Adipose tissue (tissue), 3 donors: ENCODE measurements around the gene BLM. TPM values are rescaled to one million over a fixed set of nuclear protein-coding genes. Genes with fewer than 3 reads are reported as not detected.

Experiments
- H3K27ac ChIP-seq: one replicate; pipeline ENCODE4 v1.5.1; 2013; ENCODE audit warnings: low read depth, low read length
- WGBS, 3 donors: extraction: QIAGEN DNeasy Blood & Tissue Kit; methylation state at CpG; one replicate each; pipeline ENCODE4 v1.1.7; 2013; 5-methylcytosine and 5-hydroxymethylcytosine counted together
- polyA plus RNA-seq, 3 donors: library from polyadenylated mRNA; stranded (reverse); fragments of 200-250 nt; gene quantifications; one replicate each; pipeline ENCODE4 v1.2.3, GENCODE V29; 2013
- donor health status: healthy with polysubstance abuse.
- donor health status: Bipolar disorder and iron deficiency.
- donor health status: healthy.

Gene BLM
- polyA plus RNA-seq, 3 donors, result 0.62 to 5.2 (median 0.97) TPM

DNA sequence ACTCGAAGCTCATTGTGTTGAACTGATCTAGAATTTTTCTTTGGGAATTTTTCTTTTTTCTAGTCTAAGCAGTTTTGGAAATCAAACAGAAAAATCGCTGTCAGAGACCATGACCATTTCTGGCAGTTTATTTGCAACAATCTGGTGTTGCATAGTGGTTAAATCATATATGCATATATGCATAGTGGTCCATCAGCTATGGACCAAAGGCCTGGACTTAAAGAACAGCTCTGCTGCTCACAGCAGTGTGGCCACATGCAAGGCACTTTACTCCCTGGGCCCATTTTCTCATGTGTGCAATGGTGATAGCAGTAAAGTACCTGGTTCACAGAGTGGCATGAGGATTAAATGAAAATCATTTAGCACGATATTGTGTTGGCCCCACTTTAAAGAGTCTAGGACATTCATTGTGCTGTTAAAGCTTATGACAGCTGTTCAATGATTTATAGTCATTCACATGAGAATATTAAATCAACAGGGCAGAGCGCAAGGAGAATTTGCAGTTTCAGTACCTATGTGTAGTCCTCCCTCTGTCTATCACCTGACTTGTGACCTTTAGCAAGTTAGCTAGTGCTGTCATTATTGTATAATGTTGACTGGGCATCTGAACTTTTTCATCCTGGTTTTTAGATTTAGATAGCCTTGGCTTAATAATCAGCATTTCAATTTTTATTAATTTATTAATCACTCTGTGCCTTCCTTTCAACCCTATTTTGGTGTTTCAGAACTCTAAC lies 46.4 kb downstream of the BLM start:
- 84 to 92% (median 90%) methylated on average over 4 of the region's 4 CpGs for WGBS, 3 donors
- no peak overlapping the region for H3K27ac ChIP-seq

DNA sequence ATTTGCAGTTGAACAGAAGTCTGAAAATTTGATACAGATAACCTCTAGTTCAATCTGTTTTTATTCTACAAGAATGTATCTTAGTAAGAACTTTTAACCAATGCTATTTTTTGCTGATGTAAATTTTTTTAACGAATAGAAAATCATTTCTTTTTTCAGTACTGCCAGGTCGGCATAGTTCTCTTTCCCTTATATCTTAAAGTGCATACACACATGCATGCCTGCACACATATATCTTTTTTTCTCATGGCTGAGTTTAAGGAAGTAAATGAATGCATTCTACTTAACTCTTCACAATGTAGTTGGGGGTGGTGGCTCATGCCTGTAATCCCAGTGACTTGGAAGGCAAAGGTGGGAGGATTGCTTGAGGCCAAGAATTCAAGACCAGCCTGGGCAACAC lies 48.4 kb downstream of the BLM start:
- WGBS, 3 donors, result 88 to 92% (median 92%) methylated on average over 2 of the region's 2 CpGs
- H3K27ac ChIP-seq, result no peak overlapping the region

DNA sequence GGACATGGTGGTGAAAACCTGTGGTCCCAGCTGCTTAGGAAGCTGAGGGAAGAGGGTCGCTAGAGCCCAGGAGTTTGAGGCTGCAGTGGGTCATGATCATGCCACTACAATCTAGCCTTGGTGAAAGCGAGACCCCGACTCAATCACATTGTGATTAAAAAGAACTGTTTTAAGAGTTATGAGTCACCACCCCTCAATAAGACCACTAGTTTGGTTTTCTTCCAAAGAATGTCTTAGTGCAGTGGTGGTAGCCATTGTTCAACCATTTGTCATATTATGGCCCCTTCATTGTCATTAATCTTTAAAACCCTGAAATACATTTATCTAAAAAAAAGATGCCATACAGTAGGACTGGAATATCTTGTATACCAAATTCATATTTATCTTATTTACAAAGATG lies 48.8 kb downstream of the BLM start:
- H3K27ac ChIP-seq, result no peak overlapping the region
- 96 to 99% (median 98%) methylated on average over 3 of the region's 3 CpGs for WGBS, 3 donors

DNA sequence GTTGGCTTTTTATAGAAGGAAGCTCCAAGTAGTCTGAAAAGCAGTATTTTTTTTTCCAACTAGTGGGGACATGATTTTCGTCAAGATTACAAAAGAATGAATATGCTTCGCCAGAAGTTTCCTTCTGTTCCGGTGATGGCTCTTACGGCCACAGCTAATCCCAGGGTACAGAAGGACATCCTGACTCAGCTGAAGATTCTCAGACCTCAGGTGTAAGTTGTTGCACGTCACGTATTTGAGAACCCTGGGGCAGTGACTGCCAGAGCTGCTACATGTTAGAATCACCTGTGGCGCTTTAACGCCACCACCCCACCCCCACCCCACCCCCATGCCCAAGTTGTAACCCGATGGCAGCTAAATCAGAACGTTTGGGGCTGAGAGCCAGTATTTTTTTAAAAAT lies 52.2 kb downstream of the BLM start:
- WGBS, 3 donors, result 80 to 87% (median 81%) methylated on average over 10 of the region's 10 CpGs

DNA sequence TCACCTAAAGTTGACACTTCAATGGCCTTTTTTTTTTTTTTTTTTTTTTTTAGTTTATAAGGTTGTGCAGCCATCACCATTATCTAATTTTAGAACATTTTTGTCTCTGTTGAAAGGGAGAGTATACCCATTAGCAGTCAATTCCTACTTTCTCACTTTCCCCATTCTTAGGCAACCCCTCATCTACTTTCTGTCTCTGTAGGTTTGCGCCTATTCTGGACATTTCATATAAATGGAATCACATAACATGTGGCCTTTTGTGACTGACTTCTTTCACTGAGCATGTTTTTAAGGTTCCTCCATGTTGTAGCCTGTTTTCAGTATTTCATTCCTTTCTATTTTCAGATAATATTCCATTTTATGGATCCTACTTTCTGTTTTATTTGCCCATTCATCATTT lies 56.3 kb downstream of the BLM start:
- WGBS, 3 donors, result 93 to 98% (median 96%) methylated on average over 1 of the region's 1 CpG
- H3K27ac ChIP-seq, result no peak overlapping the region

More for the DNA sequence above, 52.2 kb downstream of the BLM start:
- no peak overlapping the region for H3K27ac ChIP-seq

DNA sequence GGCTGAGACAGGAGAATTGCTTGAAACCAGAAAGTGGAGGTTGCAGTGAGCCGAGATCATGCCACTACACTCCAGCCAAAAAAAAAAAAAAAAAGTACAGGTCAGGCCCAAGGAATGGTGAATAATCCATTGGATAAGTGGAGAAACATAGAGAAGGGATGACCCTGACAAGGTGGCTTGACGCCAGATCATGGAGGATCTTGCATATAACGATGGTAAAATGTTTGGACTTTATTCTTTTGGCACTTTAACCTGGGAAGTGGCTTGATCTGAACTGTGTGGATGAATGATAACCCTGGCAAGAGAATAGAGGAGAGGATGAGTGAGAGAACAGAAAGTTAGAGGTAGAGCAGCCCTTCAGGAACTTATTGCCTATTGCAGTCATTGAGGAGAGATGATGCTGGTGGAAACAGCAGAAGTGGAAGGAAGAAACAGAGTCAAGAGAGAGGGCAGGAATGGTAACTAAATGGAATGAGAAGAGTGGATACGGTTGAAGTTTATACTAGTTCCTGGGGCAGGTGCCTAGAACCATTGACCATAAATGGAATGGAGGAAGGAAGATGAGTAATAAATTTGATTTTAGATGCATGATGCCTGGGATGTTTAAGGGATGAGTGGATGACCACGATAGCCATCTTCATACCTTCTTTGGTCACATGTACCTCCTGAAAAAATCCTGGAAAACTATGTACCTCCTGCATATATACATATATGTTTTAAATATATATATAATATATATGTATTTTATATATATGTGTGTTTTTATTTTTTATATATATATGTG lies 57.8 kb downstream of the BLM start:
- 87 to 97% (median 92%) methylated on average over 5 of the region's 5 CpGs for WGBS, 3 donors
- H3K27ac ChIP-seq, result no peak overlapping the region

DNA sequence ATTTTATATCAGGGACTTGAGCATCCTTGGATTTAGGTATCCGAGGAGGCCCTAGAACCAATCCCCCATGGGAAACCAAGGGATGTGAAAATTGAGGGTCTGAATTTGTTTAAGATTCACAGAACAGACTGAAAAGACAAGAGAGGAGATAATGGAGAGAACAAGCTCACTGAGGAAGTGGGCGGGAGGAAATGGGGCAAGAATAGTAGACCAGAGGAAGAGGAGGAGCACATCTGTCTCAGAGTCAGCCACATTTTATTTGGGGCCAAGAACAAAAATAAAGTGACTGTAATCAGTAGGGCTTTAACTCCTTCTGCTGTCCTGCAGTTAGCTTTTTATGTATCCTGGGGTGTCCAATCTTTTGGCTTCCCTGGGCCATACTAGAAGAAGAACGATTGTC lies 63.8 kb downstream of the BLM start:
- 70 to 94% (median 75%) methylated on average over 3 of the region's 3 CpGs for WGBS, 3 donors
- H3K27ac ChIP-seq, result no peak overlapping the region

DNA sequence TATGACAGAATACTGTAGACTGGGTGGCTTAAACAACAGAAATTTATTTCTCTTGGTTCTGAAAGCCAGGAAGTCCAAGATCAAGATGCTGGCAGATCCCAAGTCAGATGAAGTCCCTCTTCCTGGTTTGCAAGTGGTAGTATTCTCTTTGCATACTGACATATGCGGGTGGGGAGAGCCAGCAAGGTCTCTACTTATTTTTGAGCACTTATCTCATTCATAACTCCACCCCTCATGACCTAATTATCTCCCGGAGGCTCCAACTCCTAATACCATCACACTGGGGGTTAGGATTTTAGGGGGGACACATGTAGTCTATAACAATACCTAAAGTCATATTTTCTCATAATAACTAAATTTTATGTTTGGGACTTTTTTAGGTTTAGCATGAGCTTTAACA lies 65.3 kb downstream of the BLM start:
- WGBS, 3 donors, result 57 to 84% (median 73%) methylated on average over 2 of the region's 2 CpGs
- no peak overlapping the region for H3K27ac ChIP-seq

DNA sequence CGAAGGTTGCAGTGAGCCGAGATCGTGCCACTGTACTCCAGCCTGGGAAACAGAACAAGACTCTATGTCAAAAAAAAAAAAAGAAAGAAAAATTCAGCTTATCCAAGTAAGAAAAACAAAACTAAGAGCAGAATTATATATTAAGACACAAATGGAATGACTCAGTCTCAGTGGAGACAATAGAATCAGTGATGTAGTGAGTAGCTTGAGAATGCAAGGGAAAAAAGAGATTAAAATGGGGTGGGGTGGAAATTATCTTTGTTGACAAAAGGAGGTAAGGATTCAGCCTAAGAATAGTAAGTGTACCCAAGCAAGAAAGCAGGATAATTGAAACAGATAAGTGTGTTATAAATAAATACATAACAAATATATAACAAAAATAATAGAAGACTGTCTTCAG lies 70.7 kb downstream of the BLM start:
- no peak overlapping the region for H3K27ac ChIP-seq
- WGBS, 3 donors, result 91 to 98% (median 98%) methylated on average over 3 of the region's 3 CpGs

DNA sequence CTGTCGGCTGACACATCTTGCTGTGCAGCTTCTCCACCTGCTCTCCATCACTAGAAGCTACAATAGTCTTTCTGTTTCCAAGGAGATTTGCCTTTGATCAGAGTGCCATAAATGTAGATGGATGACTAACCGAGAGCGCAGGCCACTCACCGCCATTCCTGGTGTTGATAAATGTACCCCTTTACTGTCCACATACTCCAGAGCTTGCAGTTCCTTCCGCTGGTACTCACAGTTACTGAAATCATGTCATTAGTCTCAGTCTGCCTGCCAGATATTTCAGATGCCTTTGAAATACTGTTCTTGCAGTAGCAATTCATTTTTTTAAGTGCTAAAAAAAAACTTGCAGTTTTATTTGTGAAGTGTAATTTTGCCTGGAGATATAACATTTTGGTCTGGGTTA lies 72.3 kb downstream of the BLM start:
- no peak overlapping the region for H3K27ac ChIP-seq
- 81 to 82% (median 81%) methylated on average over 5 of the region's 5 CpGs for WGBS, 3 donors

DNA sequence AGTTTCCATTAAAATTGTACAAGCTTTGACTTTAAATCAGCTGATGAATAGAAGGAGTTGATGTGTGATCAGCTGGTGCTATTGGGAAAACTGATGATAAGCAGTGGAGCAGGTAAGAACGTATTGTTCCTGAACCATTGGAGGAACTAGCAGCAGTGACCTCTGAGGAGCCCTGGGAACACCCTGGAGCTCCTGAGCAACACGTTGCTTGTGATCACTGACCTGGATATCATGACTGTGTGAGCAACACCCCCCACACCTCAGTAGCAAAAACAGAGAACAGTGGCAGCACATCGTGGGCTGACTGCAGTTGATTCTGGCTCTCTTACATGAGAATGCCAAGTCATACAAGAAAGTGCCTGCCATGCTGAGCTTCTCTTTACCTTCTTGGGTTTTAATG lies 72.9 kb downstream of the BLM start:
- WGBS, 3 donors, result 32 to 74% (median 69%) methylated on average over 3 of the region's 3 CpGs

DNA sequence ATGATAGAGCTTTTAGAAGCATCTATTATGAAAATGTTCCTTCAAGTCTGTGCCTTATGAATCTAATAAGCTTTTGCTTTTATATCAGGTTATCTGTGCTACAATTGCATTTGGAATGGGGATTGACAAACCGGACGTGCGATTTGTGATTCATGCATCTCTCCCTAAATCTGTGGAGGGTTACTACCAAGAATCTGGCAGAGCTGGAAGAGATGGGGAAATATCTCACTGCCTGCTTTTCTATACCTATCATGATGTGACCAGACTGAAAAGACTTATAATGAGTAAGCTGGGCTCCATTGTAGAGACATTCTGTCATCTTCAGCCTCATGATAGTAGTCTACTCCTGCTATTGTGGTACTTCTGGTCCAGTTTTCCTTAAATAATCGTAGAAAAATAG lies 73.4 kb downstream of the BLM start:
- H3K27ac ChIP-seq, result no peak overlapping the region

More for the DNA sequence above, 72.9 kb downstream of the BLM start:
- no peak overlapping the region for H3K27ac ChIP-seq

DNA sequence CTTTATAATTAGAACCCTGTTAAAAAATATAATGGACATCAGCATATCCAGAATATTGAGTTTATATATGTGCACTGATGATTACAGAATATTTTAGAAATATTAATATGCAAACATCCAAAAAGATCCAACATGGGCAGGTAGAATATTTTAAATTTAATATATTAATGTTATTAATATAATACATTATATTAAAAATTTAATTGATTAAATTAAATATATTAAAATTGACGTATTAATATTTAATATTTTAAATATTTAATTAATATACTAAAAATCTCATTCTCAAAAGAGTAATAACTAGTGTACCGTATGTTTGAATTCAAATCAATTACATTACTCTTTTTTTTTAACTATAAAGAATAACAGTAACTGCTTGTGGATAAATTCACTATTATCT lies 77.4 kb downstream of the BLM start:
- no peak overlapping the region for H3K27ac ChIP-seq
- 76 to 96% (median 96%) methylated on average over 2 of the region's 2 CpGs for WGBS, 3 donors

More for the DNA sequence above, 73.4 kb downstream of the BLM start:
- WGBS, 3 donors, result 80 to 94% (median 82%) methylated on average over 4 of the region's 4 CpGs

DNA sequence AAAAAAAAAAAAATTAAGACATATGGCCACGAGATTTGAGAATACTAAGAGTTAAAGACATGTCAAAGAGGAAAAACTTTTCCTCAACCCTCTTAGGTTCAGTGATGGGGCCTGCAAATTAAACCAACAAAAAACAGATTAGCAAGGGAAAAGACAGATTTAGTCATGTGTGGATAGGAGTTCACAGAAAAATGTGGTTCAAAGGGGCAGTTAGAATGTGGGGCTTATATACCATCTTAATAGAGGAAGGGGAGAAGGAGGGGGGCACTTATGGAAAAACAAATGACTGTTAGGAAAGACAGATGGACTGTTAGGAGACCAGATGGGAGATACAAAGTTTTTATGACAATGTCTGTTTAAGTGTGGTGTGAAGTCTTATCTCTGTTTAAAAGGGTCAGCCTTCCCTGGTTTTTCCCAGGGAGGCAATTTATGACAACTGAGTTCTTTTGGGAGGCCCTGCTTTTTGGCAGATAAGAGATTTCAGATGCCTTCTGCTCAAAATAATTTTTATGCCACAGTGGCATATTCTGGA lies 82.6 kb downstream of the BLM start:
- WGBS, 3 donors, result 82 to 89% (median 88%) methylated on average over 1 of the region's 1 CpG
- no peak overlapping the region for H3K27ac ChIP-seq

DNA sequence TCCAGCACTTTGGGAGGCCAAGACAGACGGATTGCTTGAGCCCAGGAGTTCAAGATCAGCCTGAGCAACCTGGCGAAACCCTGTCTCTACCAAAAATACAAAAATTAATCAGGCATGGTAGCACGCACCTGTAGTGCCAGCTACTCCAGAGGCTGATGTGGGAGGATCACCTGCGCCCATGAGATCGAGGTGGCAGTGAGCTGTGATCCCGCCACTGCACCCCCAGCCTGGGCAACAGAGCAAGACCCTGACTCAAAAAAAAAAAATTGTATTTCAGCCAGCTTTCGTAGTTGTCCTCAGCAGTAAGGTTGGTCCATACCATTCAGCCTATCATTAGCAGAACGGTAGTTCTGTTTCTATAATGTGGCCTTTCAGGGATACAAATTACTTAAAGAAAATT lies 84.7 kb downstream of the BLM start:
- no peak overlapping the region for H3K27ac ChIP-seq
- 95 to 98% (median 95%) methylated on average over 8 of the region's 8 CpGs for WGBS, 3 donors

DNA sequence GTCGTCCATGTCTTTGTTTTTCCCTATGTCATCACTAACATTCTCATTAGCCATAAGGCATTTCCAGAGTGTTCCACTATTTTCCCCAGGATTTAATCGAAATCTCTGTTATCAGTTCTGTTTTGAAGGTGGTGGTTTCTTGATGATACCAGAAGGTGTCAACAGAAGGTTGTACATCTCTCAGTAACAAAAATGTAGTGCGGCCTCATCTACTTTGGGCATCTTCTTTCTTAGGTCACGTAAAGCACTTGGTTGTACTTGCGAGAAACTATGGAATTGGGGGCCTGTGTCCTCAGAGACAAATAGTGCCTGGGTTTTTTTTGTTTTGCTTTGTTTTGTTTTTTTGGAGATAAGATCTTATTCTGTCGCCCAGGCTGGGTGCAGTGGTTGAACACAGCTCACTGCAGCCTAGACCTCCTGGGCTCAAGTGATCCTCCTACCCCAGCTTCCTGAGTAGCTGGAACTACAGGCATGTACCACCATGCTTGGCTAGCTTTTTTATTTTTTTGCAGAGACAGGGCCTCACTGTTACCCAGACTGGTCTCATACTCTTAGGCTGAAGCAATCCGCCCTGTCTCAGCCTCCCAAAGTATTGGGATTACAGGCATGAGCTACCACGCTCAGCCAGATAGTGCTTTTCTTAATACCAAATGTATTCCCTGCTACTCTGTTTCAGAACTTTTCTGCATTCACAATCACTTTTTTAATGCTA lies 90.1 kb downstream of the BLM start:
- H3K27ac ChIP-seq, result no peak overlapping the region
- WGBS, 3 donors, result 92 to 95% (median 95%) methylated on average over 8 of the region's 8 CpGs

DNA sequence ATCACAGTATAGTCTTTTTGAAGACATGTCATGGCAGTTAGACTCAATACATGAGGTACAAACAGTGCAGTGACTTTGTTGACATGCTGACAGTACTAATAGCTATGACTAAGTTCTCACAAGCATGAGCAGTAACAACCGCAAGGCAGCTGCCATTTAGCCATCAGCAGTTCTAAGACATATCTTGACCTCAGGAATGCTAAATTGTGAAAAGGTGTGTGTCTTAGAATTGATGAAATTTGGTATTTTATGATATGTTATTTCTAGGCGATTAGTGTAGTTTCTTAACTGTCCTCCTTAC lies 90.6 kb downstream of the BLM start:
- 89 to 97% (median 96%) methylated on average over 2 of the region's 2 CpGs for WGBS, 3 donors
- H3K27ac ChIP-seq, result no peak overlapping the region

DNA sequence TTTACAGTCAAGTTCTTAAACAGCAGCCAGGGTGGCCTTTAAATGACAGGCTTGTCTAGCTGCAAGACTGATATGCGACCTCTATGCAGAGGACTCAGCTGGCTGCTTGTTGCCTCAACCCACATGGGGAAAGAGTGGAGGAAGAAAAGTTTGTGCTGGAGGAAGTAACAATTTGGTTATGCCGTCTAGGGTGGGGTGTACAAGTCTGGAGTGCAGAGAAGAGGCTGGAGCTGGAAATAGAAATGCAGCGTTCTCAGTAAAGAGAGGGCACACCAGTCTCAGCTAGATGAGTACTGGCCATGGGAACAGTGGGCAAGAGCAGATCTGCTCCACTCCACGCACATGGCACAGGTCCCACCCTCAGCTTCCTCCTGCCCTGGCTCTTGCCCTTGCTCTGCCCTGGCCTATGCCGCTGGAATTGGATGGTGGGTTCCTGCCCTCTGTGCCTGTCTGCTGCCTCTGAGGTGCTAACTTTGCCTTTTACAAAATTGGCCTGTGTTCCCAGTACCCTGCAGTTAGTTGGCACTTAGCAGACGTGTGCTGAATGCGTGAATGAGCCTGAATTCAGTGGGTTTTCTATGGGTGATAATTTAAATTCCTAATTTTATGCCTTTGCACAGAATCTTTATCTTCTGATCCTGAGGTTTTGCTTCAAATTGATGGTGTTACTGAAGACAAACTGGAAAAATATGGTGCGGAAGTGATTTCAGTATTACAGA lies 91.5 kb downstream of the BLM start:
- WGBS, 3 donors, result 66 to 88% (median 74%) methylated on average over 8 of the region's 8 CpGs
- H3K27ac ChIP-seq, result no peak overlapping the region

DNA sequence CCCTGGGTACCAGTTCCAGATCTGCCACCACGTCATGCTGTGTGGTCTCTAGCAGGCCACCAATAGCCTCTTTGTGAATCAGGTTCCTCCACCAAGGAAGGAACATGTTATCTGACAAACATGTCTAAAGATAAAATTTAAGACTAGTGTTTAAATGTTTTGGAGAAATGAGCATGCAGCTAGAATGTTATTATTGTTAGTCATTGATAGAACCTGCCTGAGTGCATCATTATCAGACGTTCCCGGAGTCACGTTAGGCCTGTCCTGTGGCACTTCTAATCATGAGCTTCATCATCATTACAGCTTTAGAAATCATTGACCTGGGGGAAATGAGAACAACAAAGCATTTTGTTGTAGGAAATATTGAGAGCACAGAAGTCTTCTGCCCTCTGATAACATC lies 92.4 kb downstream of the BLM start:
- WGBS, 3 donors, result 89 to 98% (median 97%) methylated on average over 4 of the region's 4 CpGs
- H3K27ac ChIP-seq, result no peak overlapping the region
